HepG2 (cell line): ENCODE data around the gene BAHCC1. TPM values are rescaled to one million over a fixed set of nuclear protein-coding genes. Genes with fewer than 3 reads are reported as not detected.

Experiments used
- ATAC-seq: fragments of 200-7000 bp; cut with Tn5 transposase; 3 replicates; pipeline ENCODE4 v1.9.1; 2020; ENCODE audit warnings: mild to moderate bottlenecking, moderate library complexity
- BruUV-seq: library from RNA; stranded (reverse); fragments of 400-500 nt; replicated peaks from 2 replicates; lab custom pipeline; 2021; lab: Mats Ljungman, UMichigan
- CTCF ChIA-PET: fragments of 300-600 bp; formaldehyde crosslinking; extraction: SDS; loops from one replicate; lab custom pipeline; 2021; ENCODE audit warnings: low total read pairs, inconsistent platforms, low intra/inter-chr PET ratio; lab: Yijun Ruan, JAX
- POLR2A ChIA-PET: fragments of 350-600 bp; sonication (Branson Sonifier 250); formaldehyde crosslinking; loops from one replicate; lab custom pipeline; 2020; ENCODE audit warnings: antibody characterized with exemption, inconsistent platforms; lab: Yijun Ruan, JAX
- DNase-seq: peaks from one replicate; pipeline ENCODE4 v3.0.0-alpha.2; 2015; ENCODE audit warnings: low spot score
- FAIRE-seq: peaks from 3 replicates; lab custom pipeline; 2011; peaks lifted over from hg19 to GRCh38; lab: Jason Lieb, UNC
- H2AFZ ChIP-seq: one replicate; pipeline ENCODE4 v1.6.1; 2011; ENCODE audit warnings: low read length, inconsistent platforms
- H3K27ac ChIP-seq: fragments of 300-600 bp; 3 replicates; pipeline ENCODE4 v1.8.0; 2011; ENCODE audit warnings: mixed run types, mild to moderate bottlenecking, mixed read lengths, low read length, inconsistent platforms; ENCODE audit not compliant: insufficient read depth; ENCODE audit errors: extremely low read length
- H3K27me3 ChIP-seq, 2 experiments: fragments of 200-600 bp in 1 of 2; 2 replicates in 1 of 2; 3 replicates in 1 of 2; pipeline versions ENCODE4 v1.6.0 to v1.8.0; 2011; ENCODE audit warnings: low read length in 2 of 2, mild to moderate bottlenecking in 2 of 2, moderate library complexity in 2 of 2, inconsistent platforms in 1 of 2; ENCODE audit not compliant: insufficient read depth in 2 of 2, control insufficient read depth in 1 of 2
- H3K36me3 ChIP-seq, 2 experiments: fragments of 200-600 bp in 1 of 2; replicated peaks in 1 of 2; 2 replicates in 1 of 2; 3 replicates in 1 of 2; pipeline versions ENCODE4 v1.5.1 to v1.8.0; 2011; ENCODE audit warnings: low read length in 2 of 2, inconsistent platforms in 1 of 2; ENCODE audit not compliant: insufficient read depth in 2 of 2, control insufficient read depth in 1 of 2
- H3K4me1 ChIP-seq: 2 replicates; pipeline ENCODE4 v1.5.1; 2012; ENCODE audit warnings: low read length, inconsistent platforms; ENCODE audit not compliant: insufficient read depth
- H3K4me2 ChIP-seq: 2 replicates; pipeline ENCODE4 v1.6.0; 2011; ENCODE audit warnings: low read depth, low read length, inconsistent platforms
- H3K4me3 ChIP-seq, 3 experiments: fragments of 200-600 bp in 1 of 3; sonication (generic), shearing (Covaris generic) in 1 of 3; replicated peaks in 1 of 3; 2 replicates each; pipeline ENCODE4 v1.5.1; 2011 to 2016; ENCODE audit warnings: low read length in 3 of 3, inconsistent platforms in 2 of 3, low read depth in 2 of 3, mild to moderate bottlenecking in 2 of 3, control low read depth in 1 of 3, mixed read lengths in 1 of 3; ENCODE audit not compliant: insufficient read depth in 1 of 3
- H3K79me2 ChIP-seq: one replicate; pipeline ENCODE4 v1.6.1; 2011; ENCODE audit warnings: low read length, inconsistent platforms; ENCODE audit not compliant: insufficient read depth
- H3K9ac ChIP-seq: 2 replicates; pipeline ENCODE4 v1.6.0; 2011; ENCODE audit warnings: mild to moderate bottlenecking, low read depth, low read length, inconsistent platforms; ENCODE audit not compliant: insufficient read depth
- H3K9me3 ChIP-seq: 2 replicates; pipeline ENCODE4 v1.5.1; 2012; ENCODE audit warnings: mild to moderate bottlenecking, low read length
- H4K20me1 ChIP-seq: 2 replicates; pipeline ENCODE4 v1.6.0; 2011; ENCODE audit warnings: inconsistent platforms, mild to moderate bottlenecking, low read length, moderate library complexity; ENCODE audit not compliant: insufficient read depth
- CREM ChIP-seq, 2 experiments: sonication (generic) in 1 of 2; formaldehyde crosslinking in 1 of 2; IDR thresholded peaks; 2 replicates each; pipeline versions ENCODE4 v1.4.0 to v1.6.1; 2016 to 2020; ENCODE audit warnings: antibody characterized with exemption in 1 of 2, mild to moderate bottlenecking in 1 of 2, missing genetic modification reagents in 1 of 2
- GLMP ChIP-seq: sonication (generic); formaldehyde crosslinking; IDR thresholded peaks from 2 replicates; pipeline ENCODE4 v1.9.0; 2021; ENCODE audit warnings: missing genetic modification reagents, mild to moderate bottlenecking, borderline replicate concordance
- MBNL3 ChIP-seq: fragments of 250-450 bp; sonication (Bioruptor Pico); conservative IDR thresholded peaks from 2 replicates; pipeline ENCODE4 v1.8.0; 2022; ENCODE audit warnings: mild to moderate bottlenecking, inconsistent platforms
- MNT ChIP-seq: fragments of 450-650 bp; IDR thresholded peaks from 2 replicates; pipeline ENCODE4 v1.6.1; 2016
- TBL1XR1 ChIP-seq: fragments of 150-350 bp; IDR thresholded peaks from 2 replicates; pipeline ENCODE4 v1.6.1; 2014; ENCODE audit warnings: borderline replicate concordance, low read length; ENCODE audit not compliant: partially characterized antibody
- ZNF563 ChIP-seq: sonication (generic); formaldehyde crosslinking; IDR thresholded peaks from 2 replicates; pipeline ENCODE4 v1.8.0; 2022; ENCODE audit warnings: mild to moderate bottlenecking, moderate library complexity, missing genetic modification reagents
- ZNF597 ChIP-seq: sonication (generic); formaldehyde crosslinking; IDR thresholded peaks from 2 replicates; pipeline ENCODE4 v1.5.0; 2020; ENCODE audit warnings: missing genetic modification reagents
- WGBS: methylation state at CpG from one replicate; pipeline ENCODE4 v1.1.6; 2017; ENCODE audit warnings: low lambda C conversion rate; 5-methylcytosine and 5-hydroxymethylcytosine counted together
- in situ Hi-C: cut with HindIII; loops from 2 replicates; pipeline ENCODE4 v1.10.0; 2017; ENCODE audit warnings: low pct_unique_long_range_greater_than_20kb; ENCODE audit not compliant: extremely low pct_ligation_motif_present
- intact Hi-C: fragments of 100-400 bp; cut with micrococcal nuclease; formaldehyde crosslinking; loops from one replicate; pipeline ENCODE4 v1.10.0; 2022; ENCODE audit not compliant: unreplicated experiment
- polyA plus RNA-seq, 8 experiments: library from polyadenylated mRNA; depleted of rRNA in 3 of 8; stranded (reverse) in 7 of 8; unstranded in 1 of 8; fragments of >200 nt; fragmentation: Illumina TruSeq in 4 of 8; extraction: Trizol in 4 of 8; gene quantifications; 2 replicates each; pipeline versions ENCODE4 v1.2.1 to v1.2.3, GENCODE V29; 2011 to 2016; ENCODE audit warnings: low read depth in 4 of 8, missing spikeins in 1 of 8, mixed read lengths in 1 of 8; ENCODE audit not compliant: insufficient read depth in 1 of 8
- total RNA-seq, 5 experiments: library from RNA; depleted of rRNA; stranded (reverse); fragments of >200 nt; fragmentation: Illumina TruSeq; extraction: Trizol; gene quantifications; 2 replicates each; pipeline ENCODE4 v1.2.3, GENCODE V29; 2016; ENCODE audit warnings: low read depth in 1 of 5
- TF ChIP-seq, protein P1 (sequence below): sonication (generic); formaldehyde crosslinking; IDR thresholded peaks from 2 replicates; pipeline ENCODE4 v1.4.0; 2020; ENCODE audit warnings: mild to moderate bottlenecking, missing genetic modification reagents

Gene BAHCC1
- total and polyA plus RNA-seq, 2 of the 13 experiments (the other 11 are each of a cell fraction or from before 2014, with no cell fraction given) = 1.4 to 1.7 TPM

DNA sequence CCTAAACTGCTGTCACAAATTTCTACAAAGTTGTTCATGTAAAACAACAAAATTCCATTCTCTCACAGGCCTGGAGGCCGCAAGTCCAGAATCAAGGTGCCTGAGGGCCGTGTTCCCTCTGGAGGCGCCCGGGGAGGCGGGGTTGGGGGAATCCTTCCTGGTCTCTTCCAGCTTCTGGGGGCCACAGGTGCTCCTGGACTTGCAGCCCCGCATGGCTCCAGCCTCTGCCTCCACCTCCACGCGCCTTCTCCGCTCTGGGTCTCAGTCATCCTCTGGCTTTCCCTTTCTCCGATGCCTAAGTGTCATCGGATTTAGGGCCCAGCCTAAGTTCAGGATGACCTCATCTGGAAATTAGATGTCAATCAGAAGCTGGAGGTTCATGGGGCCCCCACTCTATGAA is 28.6 kb upstream of the BAHCC1 start:
- Histone ChIP-seq H3K79me2 (no peaks in the 10 kb centered on the region), H3K4me1 (peaks cover 36% of the 10 kb centered on the region), H3K36me3 (no peaks in the 10 kb centered on the region), H3K9ac (no peak overlapping the region), H2AFZ (no peak overlapping the region), H4K20me1 (no peaks in the 10 kb centered on the region), H3K27ac (no peak overlapping the region), H3K9me3 (no peaks in the 10 kb centered on the region), H3K4me3 (no peak overlapping the region), H3K27me3 (peaks cover 9 to 72% of the 10 kb centered on the region in 2 experiments; a peak in 4 of 5 replicates), H3K4me2 (no peak overlapping the region)
- CTCF ChIA-PET = no interaction called here
- in situ Hi-C loops (no loop called here), intact Hi-C loops (no loop called here)
- 67% methylated on average over 11 of the region's 11 CpGs for WGBS
- no peak for FAIRE-seq
- no peak for ATAC-seq
- DNase-seq = no peak
- no TSS peak for BruUV-seq
- no peak for TF ChIP-seq MBNL3 (CRISPR knock-in tag)
- no peak for TF ChIP-seq TBL1XR1
- TF ChIP-seq ZNF563 = no peak
- TF ChIP-seq CREM (IDR thresholded peaks at IDR 0.05) = no peak
- TF ChIP-seq CREM (CRISPR knock-in tag; IDR thresholded peaks at IDR 0.05) = no peak
- TF ChIP-seq GLMP (CRISPR knock-in tag) = no peak
- TF ChIP-seq, protein P1, sequence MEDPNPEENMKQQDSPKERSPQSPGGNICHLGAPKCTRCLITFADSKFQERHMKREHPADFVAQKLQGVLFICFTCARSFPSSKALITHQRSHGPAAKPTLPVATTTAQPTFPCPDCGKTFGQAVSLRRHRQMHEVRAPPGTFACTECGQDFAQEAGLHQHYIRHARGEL (CRISPR knock-in tag) = no peak
- POLR2A ChIA-PET = no interaction called here

- Histone ChIP-seq H3K4me1 (peaks cover 36% of the 10 kb centered on the region), H3K36me3 (no peaks in the 10 kb centered on the region), H2AFZ (no peak overlapping the region), H3K9ac (no peak overlapping the region), H3K27ac (no peak overlapping the region), H3K4me2 (no peak overlapping the region), H4K20me1 (no peaks in the 10 kb centered on the region), H3K9me3 (no peaks in the 10 kb centered on the region), H3K4me3 (no peak overlapping the region), H3K79me2 (no peaks in the 10 kb centered on the region), H3K27me3 (peaks cover 9 to 75% of the 10 kb centered on the region in 2 experiments; a peak in 4 of 5 replicates)
- ChIA-PET CTCF (no interaction called here), POLR2A (no interaction called here)
- TF ChIP-seq ZNF597 (CRISPR knock-in tag) = no peak
- TF ChIP-seq MNT = peak; percentile 49
- no TSS peak for BruUV-seq
- 77% methylated on average over 9 of the region's 12 CpGs for WGBS
- in situ Hi-C loops = no loop called here
- intact Hi-C loops = no loop called here
- FAIRE-seq (no peak), DNase-seq (no peak), ATAC-seq (no peak)
These were observed 28.1 kb upstream of the BAHCC1 start for GRCh38 chr17:81367171-81367570.
